Gastrocnemius medialis (tissue), 4 donors: ENCODE measurements around the gene SLC29A2. TPM values are rescaled to one million over a fixed set of nuclear protein-coding genes. Genes with fewer than 3 reads are reported as not detected.
"Not testable (repeated sequence)": the region's sequence is repeated elsewhere in the genome, so short reads cannot be mapped to it uniquely, and the experiment has no call there.

Experiments used
- ATAC-seq, 2 donors: fragments of 150-250 bp; one replicate each; pipeline ENCODE4 v1.9.1; 2016
- DNase-seq, 2 donors: peaks; one replicate each; pipeline ENCODE4 v3.0.0-alpha.2; 2019
- H3K27ac ChIP-seq, 4 donors: fragments of 200-600 bp; sonication (generic); 1 replicate in 1 of 4; 2 replicates in 3 of 4; pipeline ENCODE4 v1.5.1; 2016 to 2018; ENCODE audit warnings: mild to moderate bottlenecking in 2 of 4, moderate library complexity in 1 of 4
- H3K27me3 ChIP-seq, 3 donors: fragments of 200-600 bp; sonication (generic) in 2 of 3; 1 replicate in 1 of 3; 2 replicates in 2 of 3; pipeline versions ENCODE4 v1.5.1 to v1.6.0; 2016 to 2019; ENCODE audit warnings: mild to moderate bottlenecking in 1 of 3, moderate library complexity in 1 of 3
- H3K36me3 ChIP-seq, 2 donors: fragments of 200-600 bp; sonication (generic) in 1 of 2; one replicate each; pipeline ENCODE4 v1.5.1; 2017 to 2018
- H3K4me1 ChIP-seq, 2 donors: fragments of 200-600 bp; sonication (generic) in 1 of 2; one replicate each; pipeline ENCODE4 v1.5.1; 2016 to 2017; ENCODE audit warnings: mild to moderate bottlenecking in 2 of 2
- H3K4me3 ChIP-seq, 4 donors: fragments of 200-600 bp; sonication (generic) in 3 of 4; 1 replicate in 1 of 4; 2 replicates in 3 of 4; pipeline ENCODE4 v1.5.1; 2016 to 2019; ENCODE audit warnings: mild to moderate bottlenecking in 2 of 4
- H3K9me3 ChIP-seq, 3 donors: fragments of 200-600 bp; sonication (generic) in 2 of 3; 1 replicate in 1 of 3; 2 replicates in 2 of 3; pipeline ENCODE4 v1.5.1; 2016 to 2019
- CTCF ChIP-seq, 5 experiments: fragments of 450-650 bp in 3 of 5; fragments of 200-600 bp in 2 of 5; sonication (generic) in 2 of 5; IDR thresholded peaks in 4 of 5; conservative IDR thresholded peaks in 1 of 5; 1 replicate in 4 of 5; 2 replicates in 1 of 5; pipeline ENCODE4 v1.5.1; 2016 to 2019; ENCODE audit warnings: antibody characterized with exemption in 5 of 5, mild to moderate bottlenecking in 3 of 5, moderate library complexity in 3 of 5
- POLR2A ChIP-seq, 2 donors: fragments of 450-650 bp; IDR thresholded peaks; one replicate each; pipeline ENCODE4 v1.6.1; 2017; ENCODE audit warnings: antibody characterized with exemption in 2 of 2, mild to moderate bottlenecking in 2 of 2, moderate library complexity in 2 of 2
- in situ Hi-C, 4 donors: fragments of 200-750 bp; cut with MboI; loops; one replicate each; pipeline versions ENCODE4 v1.15.0 to v1.8.0; 2017; ENCODE audit warnings: low sequenced_read_pairs in 4 of 4
- intact Hi-C: fragments of 100-400 bp; cut with DNase I; formaldehyde crosslinking; loops from one replicate; pipeline ENCODE4 v1.15.1; 2023; ENCODE audit warnings: low total_unique reads
- total RNA-seq, 4 donors: library from RNA; depleted of rRNA; stranded (reverse); fragments of >200 nt; gene quantifications; one replicate each; pipeline versions ENCODE4 v1.1.0 to v1.2.3, GENCODE V29; 2016

The SLC29A2 gene
- total RNA-seq, 4 donors from 2014 or later = 39.2 to 106 (median 70.6) TPM

DNA sequence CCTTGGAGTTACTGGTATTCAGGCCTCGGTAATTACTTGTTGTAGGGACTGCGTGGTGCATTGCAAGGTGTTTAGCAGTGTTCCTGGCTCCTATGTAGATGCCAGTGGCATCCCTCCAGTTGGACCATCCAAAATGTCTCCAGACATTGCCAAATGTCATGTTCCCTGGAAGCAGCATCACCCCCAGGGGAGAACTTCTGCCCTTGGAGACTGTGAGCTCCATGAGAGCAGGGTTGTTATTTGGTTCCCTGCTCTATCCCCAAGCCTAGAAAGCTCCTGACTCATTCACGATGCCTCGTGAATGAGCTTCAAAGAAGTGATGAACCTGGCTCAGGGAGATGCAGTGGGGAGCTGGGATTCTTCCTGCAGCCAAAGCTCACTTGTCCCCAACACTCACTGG is 50.0 kb downstream of the SLC29A2 start:
- Histone ChIP-seq H3K27me3 (peaks cover 0 to 1% (median 0%) of the 10 kb centered on the region in 3 donors), H3K36me3 (no peaks in the 10 kb centered on the region), H3K4me1 (peaks cover 9 to 12% of the 10 kb centered on the region in 2 donors), H3K9me3 (no peaks in the 10 kb centered on the region), H3K27ac (peak overlapping the region in 1 of 4 donors; percentile 18), H3K4me3 (no peak overlapping the region)
- in situ Hi-C loops (no loop called here), intact Hi-C loops (no loop called here)
- TF ChIP-seq POLR2A (IDR thresholded peaks at IDR 0.05) (no peak), CTCF (IDR thresholded peaks at IDR 0.05 in 4 of 5, conservative IDR thresholded peaks at IDR 0.05 in 1 of 5) (no peak)
- peak in 1 of 2 donors; percentile 51 for DNase-seq
- ATAC-seq = peak in 1 of 2 donors; percentile 6

DNA sequence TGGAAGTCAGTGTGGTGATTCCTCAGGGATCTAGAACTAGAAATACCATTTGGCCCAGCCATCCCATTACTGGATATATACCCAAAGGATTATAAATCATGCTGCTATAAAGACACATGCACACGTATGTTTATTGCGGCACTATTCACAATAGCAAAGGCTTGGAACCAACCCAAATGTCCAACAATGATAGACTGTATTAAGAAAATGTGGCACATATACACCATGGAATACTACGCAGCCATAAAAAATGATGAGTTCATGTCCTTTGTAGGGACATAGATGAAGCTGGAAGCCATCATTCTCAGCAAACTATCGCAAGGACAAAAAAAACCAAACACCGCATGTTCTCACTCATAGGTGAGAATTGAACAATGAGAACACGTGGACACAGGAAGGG is 50.8 kb downstream of the SLC29A2 start:
- ATAC-seq, intact Hi-C loops, H3K27me3 ChIP-seq, H3K4me3 ChIP-seq, H3K27ac ChIP-seq, DNase-seq, in situ Hi-C loops, H3K36me3 ChIP-seq, H3K9me3 ChIP-seq: not testable (repeated sequence)
- H3K4me1 ChIP-seq = peaks cover 9 to 11% of the 10 kb centered on the region in 2 donors

DNA sequence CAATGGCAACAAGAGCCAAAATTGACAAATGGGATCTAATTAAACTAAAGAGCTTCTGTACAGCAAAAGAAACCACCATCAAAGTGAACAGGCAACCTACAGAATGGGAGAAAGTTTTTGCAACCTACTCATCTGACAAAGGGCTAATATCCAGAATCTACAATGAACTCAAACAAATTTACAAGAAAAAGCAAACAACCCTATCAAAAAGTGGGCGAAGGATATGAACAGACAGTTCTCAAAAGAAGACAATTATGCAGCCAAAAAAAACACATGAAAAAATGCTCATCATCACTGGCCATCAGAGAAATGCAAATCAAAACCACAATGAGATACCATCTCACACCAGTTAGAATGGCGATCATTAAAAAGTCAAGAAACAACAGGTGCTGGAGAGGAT is 51.3 kb downstream of the SLC29A2 start:
- H3K9me3 ChIP-seq, H3K36me3 ChIP-seq, H3K27ac ChIP-seq, in situ Hi-C loops, ATAC-seq, intact Hi-C loops, H3K4me3 ChIP-seq, DNase-seq: not testable (repeated sequence)
- Histone ChIP-seq H3K4me1 (peaks cover 9 to 11% of the 10 kb centered on the region in 2 donors), H3K27me3 (peaks cover 5 to 12% (median 10%) of the 10 kb centered on the region in 3 donors)

- no peaks in the 10 kb centered on the region for H3K9me3 ChIP-seq
- H3K27me3 ChIP-seq = peaks cover 5 to 14% (median 12%) of the 10 kb centered on the region in 3 donors
- no peak for TF ChIP-seq POLR2A (IDR thresholded peaks at IDR 0.05)
- TF ChIP-seq CTCF (IDR thresholded peaks at IDR 0.05 in 4 of 5, conservative IDR thresholded peaks at IDR 0.05 in 1 of 5) = no peak
- DNase-seq (no peak), ATAC-seq (no peak)
- no peak overlapping the region for H3K4me3 ChIP-seq
- no peaks in the 10 kb centered on the region for H3K36me3 ChIP-seq
- intact Hi-C loops = no loop called here
- H3K4me1 ChIP-seq = peaks cover 9 to 11% of the 10 kb centered on the region in 2 donors
- H3K27ac ChIP-seq = peak overlapping the region; percentile 72 to 84 (median 80)
- in situ Hi-C loops = no loop called here
These were observed 53.0 kb downstream of the SLC29A2 start for GRCh38 chr11:66318600-66318970.

DNA sequence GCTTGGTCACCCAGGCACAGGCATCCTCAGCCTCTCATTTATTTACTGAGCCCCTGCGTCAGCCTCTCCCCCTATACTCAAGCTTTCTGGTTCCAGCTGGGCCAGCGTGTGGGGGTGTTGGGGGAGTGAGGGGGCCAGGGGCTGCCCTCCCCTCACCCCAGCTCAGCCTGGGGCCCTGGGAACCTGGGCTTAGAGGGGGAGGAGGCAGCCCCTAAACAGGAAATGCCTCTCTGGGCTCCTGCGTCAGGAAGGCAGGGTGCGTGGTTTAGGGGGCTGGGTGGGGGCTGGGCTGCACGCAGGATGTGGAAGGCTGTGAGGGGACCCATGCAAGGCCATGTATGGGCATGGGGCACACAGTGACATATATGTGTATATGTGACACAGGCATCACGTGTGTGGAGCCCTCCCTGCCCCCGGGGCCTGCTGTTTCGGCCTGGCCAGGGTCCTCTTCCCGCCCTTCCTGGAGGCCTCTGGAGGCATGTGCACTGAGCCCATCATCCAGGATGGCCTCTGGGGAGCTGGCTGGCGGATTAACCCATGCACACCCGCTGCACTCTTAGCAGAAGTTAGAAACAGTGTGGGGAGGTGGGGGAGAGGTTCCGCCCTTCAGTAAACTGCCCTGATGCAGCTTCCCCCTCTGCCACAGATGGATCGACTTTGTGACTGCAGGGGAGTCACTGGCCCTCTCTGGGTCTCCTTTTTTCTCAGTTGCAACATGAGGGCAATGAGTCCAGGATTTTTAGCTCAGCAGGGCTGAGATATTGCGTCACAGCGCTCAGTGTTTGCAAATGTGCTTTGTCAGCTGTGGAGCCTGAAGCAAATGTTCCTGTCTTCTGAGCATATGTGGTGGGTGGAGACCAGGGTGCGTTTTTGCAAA is 53.6 kb downstream of the SLC29A2 start:
- TF ChIP-seq POLR2A (IDR thresholded peaks at IDR 0.05) = no peak
- no peak for TF ChIP-seq CTCF (IDR thresholded peaks at IDR 0.05 in 4 of 5, conservative IDR thresholded peaks at IDR 0.05 in 1 of 5)
- ATAC-seq = peak; percentile 57 to 63

More for the DNA sequence above, 53.6 kb downstream of the SLC29A2 start:
- intact Hi-C loops = no loop called here
- no peaks in the 10 kb centered on the region for H3K36me3 ChIP-seq
- H3K27me3 ChIP-seq = peaks cover 5 to 14% (median 12%) of the 10 kb centered on the region in 3 donors
- in situ Hi-C loops = no loop called here
- H3K4me3 ChIP-seq = no peak overlapping the region
- no peaks in the 10 kb centered on the region for H3K9me3 ChIP-seq
- peak; percentile 49 to 67 for DNase-seq
- peak overlapping the region; percentile 72 to 84 (median 80) for H3K27ac ChIP-seq
- peaks cover 9 to 11% of the 10 kb centered on the region in 2 donors for H3K4me1 ChIP-seq
